NB4 (cell line): ENCODE data around the gene ARHGEF12.

Experiments
- CTCF ChIP-seq: IDR thresholded peaks from one replicate; pipeline ENCODE4 v1.5.1; 2012; ENCODE audit warnings: low read depth, low read length
- POLR2A ChIP-seq: IDR thresholded peaks from 2 replicates; pipeline ENCODE4 v1.6.1; 2011; ENCODE audit warnings: mild to moderate bottlenecking; ENCODE audit not compliant: insufficient read length; ENCODE audit errors: extremely low read depth

- no peak for TF ChIP-seq POLR2A
- TF ChIP-seq CTCF = no peak
Observed at GRCh38 chr11:120308081-120308480, 28.1 kb upstream of the ARHGEF12 start.
